SK-MEL-5 (cell line): ENCODE results near the gene GYS1. TPM values are rescaled to one million over a fixed set of nuclear protein-coding genes. Genes with fewer than 3 reads are reported as not detected.
"Not testable (repeated sequence)": the region's sequence is repeated elsewhere in the genome, so short reads cannot be mapped to it uniquely, and the experiment has no call there.

Experiments
- DNase-seq: peaks from one replicate; pipeline ENCODE4 v3.0.0-alpha.2; 2016; ENCODE audit warnings: low read depth, low spot score
- in situ Hi-C: cut with HindIII; loops from 2 replicates; pipeline ENCODE4 v1.10.0; 2016; ENCODE audit warnings: low sequenced_read_pairs, high pct_unique_total_duplicates, low pct_unique_long_range_greater_than_20kb
- total RNA-seq: library from RNA; depleted of rRNA; stranded (reverse); fragments of >200 nt; shearing (Covaris generic); gene quantifications from 2 replicates; pipeline ENCODE4 v1.2.3, GENCODE V29; 2014

GYS1 gene
- total RNA-seq, 1 experiment from 2014 or later: 29.3 TPM

DNA sequence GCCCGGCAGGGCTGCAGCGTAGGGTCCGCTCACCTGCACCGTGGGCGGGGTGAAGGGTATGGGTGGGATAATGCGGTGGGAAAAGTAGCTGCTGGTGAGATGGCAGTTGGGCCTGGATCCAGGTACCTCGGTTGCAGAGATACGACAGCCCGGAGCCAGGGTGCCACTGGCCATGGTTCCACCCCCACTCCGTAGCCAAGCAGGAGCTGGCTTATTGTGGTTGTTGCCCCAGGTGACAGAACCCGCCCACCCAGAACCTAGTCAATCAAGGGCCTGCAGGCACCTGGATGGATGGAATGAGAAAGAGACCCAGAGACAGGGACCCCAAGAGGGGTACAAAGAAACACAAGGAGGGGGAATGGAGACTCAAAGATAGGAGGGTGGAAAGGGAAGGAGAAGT lies 27.2 kb upstream of the GYS1 start:
- DNase-seq: no peak
- in situ Hi-C loops: no loop called here

DNA sequence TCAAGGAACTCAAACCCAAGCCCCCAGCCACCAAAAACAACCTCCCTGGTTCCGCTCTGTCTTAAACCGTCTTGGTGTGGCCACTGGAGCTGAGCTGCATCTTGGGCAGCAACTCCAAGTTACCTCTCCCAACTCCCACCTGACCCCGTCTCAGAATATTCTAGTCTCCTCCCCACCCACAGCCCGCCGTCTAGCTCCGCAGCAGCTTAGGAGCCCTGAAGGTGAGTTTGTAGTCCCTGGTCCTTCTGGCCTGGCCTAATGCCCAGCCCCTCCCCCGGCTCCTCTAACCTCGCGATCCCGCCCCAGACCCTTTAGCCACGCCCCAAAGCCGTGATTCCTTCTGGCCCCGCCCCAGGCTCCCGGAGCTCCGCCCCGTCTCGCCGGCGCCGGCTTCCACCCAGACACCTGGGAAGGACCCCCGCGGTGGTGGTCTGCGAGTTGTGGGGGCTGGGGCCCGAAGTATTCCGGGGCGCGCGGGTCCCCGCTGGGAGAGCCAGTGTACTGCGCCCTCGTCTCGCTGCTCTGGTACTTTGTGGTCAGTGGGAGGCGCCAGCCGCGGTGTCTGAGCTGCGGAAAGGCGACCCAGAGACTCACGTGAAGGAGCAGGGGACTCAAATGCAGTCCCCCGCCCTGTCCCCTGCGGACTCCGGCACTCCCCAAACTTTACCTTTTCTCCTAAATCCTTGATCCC lies 26.3 kb upstream of the GYS1 start:
- peak; percentile 56 for DNase-seq

DNA sequence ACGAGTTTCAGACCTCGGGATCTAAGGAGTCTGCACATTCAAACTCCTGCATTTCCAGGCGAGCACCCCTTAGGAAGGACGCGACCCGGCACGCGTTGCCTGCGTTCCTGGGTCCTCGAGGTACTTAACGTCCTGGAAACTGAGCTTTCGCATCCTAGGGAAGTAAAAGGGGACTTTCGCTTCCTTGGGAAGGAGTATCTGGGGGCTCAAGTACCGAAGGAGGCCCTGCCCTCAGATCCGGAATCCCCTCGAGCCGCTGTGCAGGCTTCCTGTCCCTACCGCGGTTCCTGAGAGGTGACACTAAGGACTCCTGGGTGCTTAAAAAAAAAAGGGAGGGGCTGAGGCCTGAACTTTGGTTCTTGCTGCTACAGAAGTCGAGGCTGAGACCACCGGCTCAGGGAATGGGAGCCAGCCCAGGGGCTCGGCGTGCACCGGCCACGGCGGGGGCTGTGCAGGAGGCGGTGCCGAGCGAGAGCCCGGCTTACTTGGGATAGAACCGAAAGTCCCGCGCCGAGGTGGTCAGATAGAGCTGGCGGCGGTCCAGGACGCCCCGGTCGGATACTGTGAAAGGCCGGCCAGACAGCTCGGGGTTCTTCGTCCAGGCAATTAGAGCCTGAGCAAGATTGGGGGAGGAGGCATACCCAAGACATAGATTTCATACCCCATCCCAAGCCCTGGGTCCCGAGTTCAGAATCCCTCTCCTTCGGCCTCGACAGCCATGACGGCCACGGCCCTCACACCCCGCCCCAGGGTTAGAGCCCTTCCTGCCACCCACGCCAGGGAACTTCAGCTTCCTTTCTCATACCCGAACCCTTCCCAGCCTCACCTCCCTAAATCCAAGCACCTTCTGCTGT lies 25.5 kb upstream of the GYS1 start:
- DNase-seq, in situ Hi-C loops: not testable (repeated sequence)

More for the DNA sequence above, 26.3 kb upstream of the GYS1 start:
- in situ Hi-C loops: no loop called here

DNA sequence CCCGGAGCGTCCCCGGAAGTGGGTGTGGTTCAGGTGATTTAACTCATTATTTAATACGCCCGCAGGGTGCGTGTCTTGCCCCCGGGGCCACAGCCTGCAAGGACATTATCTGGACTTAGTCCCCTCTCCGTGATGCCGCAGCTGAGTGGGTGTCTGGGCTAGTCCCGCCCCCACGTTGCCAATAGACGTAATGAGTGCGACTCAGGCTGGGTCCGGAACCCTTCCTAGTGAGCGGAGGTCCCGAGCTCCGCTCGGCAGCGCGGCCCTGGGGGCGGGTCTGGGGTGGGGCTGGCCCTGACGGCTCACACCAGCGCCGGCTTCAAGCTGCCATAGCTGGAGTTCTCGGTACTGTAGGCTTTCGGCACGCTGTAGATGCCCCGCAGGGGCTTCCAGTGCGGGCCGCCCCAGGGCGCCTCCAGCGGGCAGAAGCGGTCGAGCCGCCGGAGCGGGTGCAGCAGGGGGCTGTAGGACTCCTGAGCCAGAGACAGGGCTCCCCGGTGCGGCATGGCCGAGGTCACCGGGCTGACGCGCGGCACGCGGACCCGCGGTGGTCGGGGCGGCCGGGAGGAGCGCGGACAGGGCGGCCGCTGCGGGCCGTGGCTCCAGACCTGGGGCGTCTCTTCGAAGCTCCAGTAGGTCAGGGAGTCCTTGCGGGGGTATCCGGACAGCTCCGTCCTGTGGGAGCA lies 24.7 kb upstream of the GYS1 start:
- in situ Hi-C loops: no loop called here
- DNase-seq: peak; percentile 40

DNA sequence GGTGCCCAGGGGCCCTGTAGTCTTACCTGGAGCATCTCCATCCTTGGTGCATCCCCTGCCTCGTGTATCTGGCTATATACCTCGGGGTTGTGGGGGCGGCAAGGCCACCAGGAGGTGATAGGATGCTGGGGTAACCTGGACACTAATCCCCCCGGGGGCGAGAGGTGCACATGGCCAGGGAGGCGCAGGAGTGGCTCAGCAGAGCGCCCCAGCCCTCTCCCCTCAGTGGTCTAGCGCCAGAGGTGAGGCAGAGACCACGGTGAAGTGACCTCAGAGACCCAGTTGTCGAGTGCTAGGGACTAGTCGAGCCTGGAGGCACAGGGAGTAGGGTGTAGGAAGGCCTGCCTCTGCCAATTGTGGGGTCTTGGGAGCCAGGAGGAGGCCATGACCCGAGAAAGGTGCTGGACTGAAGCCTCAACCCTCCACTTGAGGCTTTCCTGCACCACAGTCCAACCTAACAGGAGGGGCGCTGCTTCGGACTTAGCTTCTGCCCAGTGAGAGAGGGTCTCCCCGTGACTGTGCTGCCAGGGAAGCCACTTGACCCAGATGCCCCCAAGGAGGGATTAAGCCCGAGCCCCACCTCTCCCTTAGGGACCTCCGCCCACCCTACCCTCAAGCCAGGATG lies 24.0 kb upstream of the GYS1 start, which contains the start of gene LHB:
Gene LHB (minus strand): TSS at position 51 of the 625 bp plus-strand sequence. CDS start 10 bp downstream, at position 41.
- in situ Hi-C loops: no loop called here
- no peak for DNase-seq

DNA sequence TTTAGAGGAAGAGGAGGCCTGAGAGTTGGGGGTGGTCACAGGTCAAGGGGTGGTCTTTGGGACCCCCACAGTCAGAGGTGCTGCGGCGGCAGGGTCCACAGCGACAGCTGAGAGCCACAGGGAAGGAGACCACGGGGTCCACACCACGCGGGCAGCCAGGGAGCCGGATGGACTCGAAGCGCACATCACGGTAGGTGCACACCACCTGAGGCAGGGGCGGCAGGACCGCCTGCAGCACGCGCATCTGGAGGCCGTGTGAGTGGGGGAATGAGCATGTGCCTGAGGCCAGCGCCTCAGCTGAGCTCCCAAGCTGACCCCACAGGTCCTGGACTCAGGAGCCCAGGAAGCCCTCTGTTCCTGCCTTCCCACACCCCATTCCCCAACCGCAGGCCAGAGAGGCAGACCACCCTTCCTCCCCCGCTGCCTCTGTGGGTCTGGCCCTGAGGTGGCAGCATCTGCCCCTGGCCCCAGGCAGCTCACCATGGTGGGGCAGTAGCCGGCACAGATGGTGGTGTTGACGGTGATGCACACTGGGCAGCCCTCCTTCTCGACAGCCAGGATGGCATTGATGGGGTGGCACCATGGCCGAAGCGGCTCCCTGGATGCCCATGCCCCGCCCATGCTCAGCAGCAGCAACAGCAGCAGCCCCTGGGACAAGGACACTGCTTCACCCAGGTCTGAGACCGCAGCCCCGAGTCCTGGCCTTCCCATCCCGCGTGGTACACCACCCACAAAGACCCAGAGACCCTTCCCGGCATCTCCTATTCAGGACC lies 23.1 kb upstream of the GYS1 start:
- in situ Hi-C loops: no loop called here
- DNase-seq: no peak

DNA sequence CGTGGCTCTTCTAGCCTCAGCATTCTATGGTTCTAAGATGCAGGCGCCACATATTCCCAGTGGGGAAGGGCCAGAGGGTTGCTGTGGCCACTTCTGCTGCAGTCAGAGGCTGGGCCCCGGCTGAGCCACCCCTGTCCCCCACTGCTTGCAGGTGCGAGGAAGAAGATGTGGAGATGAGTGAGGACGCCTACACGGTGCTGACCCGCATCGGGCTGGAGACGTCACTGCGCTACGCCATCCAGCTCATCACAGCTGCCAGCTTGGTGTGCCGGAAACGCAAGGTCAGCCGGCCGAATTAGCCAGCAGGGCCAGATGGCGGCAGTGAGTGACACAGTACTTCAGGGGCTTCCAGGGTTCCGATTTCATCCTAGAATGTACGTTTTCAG lies 21.8 kb upstream of the GYS1 start:
- no peak for DNase-seq
- in situ Hi-C loops: no loop called here

DNA sequence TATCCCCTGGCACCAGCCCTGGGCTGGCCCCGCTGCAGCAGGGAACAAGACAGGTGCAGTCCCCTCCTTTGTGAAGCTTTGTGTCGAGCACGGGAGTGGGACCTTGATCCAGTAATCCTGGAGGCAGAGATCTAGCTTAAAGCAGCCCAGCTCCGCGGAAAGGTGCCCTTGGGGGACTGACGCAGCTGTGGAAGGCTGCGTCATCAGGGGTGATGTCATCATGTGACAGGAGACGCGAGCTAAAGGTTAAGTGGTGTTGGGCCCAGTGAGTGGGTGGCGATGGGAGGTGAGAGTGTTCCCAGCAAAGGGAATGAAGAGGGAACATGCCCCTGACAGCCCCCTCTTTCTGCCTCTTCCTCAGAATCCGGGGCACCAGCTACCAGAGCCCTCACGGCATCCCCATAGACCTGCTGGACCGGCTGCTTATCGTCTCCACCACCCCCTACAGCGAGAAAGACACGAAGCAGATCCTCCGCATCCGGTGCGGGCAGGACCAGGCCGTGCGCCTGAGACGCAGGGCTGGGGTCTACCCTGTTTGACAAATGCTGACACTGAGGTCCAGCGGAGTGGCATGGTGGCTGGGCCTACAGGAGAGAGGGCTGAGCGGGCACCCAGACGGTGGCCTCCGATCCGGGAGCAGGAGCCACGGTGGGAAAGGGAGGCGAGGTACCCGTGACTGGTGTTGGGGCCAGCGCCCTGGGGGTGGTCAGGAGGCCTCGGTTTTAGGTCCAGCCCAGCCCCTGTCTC lies 21.2 kb upstream of the GYS1 start:
- in situ Hi-C loops: no loop called here
- DNase-seq: peak; percentile 65

DNA sequence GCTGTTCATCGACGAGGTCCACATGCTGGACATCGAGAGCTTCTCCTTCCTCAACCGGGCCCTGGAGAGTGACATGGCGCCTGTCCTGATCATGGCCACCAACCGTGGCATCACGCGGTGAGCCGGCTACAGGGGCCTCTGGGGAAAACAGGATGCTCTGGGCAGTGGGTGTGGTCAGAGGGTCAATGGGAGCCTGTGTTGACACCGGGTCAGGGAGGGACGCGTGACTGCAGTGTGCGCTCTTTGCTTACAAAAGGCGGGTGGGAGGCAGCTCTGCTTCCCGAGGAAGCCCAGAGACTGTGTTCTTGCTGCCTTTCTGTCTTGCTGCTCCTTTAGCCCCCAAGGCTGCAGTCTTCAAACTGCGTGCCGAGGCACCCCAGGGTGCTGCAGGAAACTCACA lies 18.1 kb upstream of the GYS1 start:
- in situ Hi-C loops: no loop called here
- DNase-seq: peak; percentile 83

DNA sequence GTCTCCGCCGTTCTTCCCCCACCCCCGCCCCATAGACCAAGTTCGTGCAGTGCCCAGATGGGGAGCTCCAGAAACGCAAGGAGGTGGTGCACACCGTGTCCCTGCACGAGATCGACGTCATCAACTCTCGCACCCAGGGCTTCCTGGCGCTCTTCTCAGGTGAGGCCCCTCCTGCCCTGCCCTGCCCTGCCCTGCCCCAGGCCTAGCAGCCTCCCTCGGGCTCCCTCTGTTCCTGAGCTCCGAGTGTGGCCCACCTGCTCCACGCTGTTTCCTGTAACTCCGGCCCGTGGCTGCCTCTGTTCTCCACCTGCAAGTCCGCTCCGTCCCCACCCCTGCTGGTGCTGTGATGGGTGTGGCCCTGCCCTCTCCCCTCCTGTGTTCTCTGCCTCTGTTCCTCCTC lies 17.3 kb upstream of the GYS1 start:
- in situ Hi-C loops: no loop called here
- no peak for DNase-seq

DNA sequence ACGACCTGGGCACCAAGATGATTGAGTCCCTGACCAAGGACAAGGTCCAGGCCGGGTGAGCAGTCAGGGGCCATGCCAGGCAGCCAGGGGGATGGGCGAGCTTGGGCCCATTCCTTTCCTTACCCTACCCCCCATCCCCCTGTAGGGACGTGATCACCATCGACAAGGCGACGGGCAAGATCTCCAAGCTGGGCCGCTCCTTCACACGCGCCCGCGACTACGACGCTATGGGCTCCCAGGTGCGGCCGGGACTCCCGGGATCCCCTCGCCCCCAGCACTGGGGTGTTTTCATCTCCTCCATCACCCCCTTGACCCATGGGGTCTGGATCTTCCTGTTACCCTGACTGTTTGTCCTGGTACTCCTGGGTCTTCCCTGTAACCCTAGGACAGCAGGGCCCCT lies 16.7 kb upstream of the GYS1 start:
- no peak for DNase-seq
- in situ Hi-C loops: no loop called here

DNA sequence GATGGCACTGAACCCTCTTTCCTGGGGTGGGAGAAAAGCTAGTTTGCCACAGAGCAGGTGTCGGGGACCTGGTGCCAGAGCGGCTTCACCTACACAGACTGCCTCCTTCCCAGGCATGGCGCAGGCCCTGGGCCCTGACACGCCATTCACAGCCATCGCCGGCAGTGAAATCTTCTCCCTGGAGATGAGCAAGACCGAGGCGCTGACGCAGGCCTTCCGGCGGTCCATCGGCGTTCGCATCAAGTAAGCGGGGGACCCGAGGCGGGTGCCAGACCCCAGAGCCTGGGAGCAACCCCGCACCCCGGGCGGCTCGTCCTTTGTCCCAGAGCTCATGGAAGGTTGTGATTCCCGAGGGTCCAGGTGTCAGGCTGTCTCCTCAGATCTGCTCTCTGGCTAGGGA lies 13.8 kb upstream of the GYS1 start:
- in situ Hi-C loops: no loop called here
- no peak for DNase-seq

DNA sequence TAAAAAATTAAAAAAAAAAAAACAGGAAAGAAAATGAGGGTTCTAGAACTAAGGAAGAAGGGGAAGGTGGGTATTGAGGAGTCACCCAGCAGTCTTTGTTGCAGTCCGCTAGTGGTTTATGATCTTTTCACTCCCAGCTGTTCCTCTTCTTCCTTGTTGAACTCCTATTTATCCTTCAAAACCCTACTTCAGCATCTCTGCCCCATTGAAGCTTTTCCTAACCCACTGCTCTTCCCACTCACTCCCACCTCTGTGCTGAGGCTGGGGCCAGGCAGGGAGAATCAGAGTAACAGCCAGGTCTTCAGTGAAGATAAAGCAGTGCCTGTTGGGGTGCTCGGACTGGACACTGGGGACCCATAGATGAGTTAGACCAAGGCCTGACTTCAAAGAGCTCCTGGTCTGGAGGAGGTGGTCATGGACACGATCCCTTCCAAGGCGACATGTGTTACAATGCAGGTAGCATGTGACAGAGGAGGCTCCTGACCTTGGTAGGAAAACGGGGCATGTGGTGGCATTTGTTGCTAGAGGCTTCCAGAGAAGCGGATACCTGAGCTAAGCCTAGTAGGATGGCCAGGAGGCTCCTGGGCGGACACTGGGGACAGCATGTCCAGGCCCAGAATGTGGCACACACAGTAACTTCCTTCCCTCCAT lies 12.0 kb upstream of the GYS1 start:
- no peak for DNase-seq
- in situ Hi-C loops: no loop called here

DNA sequence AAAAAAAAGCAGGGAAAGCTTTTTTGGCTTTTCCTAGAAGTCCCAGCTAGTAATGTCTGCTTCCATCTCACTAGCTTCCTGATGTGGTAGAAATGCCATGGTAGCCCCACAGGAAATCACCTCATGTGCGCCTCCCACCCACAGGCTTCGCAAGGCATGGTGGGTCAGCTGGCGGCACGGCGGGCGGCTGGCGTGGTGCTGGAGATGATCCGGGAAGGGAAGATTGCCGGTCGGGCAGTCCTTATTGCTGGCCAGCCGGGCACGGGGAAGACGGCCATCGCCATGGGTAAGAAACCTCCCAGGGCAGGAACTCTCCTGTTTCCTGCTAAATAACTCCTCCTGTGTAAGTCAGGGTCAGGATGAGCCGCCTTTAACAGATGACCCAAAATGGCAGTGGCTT lies 11.0 kb upstream of the GYS1 start:
- DNase-seq: no peak
- in situ Hi-C loops: no loop called here

DNA sequence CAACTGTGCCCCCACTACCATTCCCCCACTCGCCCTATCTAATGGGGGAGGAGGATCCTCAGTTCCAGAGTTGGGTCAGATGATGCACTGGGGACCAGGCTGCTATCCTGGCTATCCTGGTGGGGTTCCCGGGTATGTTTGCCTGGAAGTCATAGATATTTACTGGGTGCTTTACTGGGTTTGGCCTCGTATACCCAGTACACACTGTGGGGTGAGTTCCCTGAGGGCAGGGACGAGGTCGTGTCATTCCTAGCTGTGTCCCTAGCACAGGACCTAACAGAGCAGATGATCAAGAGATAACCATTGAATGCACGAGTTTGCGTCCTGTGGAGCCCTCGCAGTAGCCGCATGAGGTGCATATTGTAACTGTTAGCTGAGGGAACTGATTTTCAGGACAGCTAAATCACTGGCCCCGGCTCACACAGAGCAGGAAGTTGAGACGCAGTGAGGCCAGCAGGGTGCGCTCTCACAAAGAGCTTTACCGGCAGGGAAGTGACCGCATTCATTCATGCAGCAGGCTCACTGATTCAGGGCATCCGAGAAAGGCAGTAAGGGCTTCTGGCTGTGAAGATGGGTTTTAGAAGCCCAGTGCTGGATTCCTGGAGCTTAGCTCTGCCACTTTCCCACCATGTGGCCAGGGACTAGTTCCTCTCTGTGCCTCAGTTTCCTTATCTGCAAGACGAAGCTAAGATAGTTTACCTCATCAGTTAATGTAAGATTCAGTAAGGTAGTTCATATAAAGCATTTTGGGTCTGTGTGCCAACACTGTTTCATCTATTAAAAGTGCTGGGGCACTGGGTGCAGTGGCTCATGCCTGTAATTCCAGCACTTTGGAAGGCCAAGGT lies 6.6 kb upstream of the GYS1 start:
- in situ Hi-C loops: no loop called here

More for the DNA sequence above, 6.6 kb upstream of the GYS1 start:
- peak; percentile 82 for DNase-seq
